Glomerular endothelial cell (primary cell): Measurements from ENCODE around the gene ERCC1. TPM values are rescaled to one million over a fixed set of nuclear protein-coding genes. Genes with fewer than 3 reads are reported as not detected.
"Not testable (repeated sequence)": the region's sequence is repeated elsewhere in the genome, so short reads cannot be mapped to it uniquely, and the experiment has no call there.

Experiments used
- DNase-seq: peaks from one replicate; pipeline ENCODE4 v3.0.0-alpha.2; 2011; ENCODE audit warnings: low read depth, low spot score; ENCODE audit errors: extremely low read depth
- total RNA-seq: library from RNA; depleted of rRNA; stranded (reverse); fragments of >200 nt; gene quantifications from 2 replicates; pipeline ENCODE4 v1.2.3, GENCODE V29; 2015

ERCC1 gene
- total RNA-seq, 1 donor from 2014 or later = 96.3 TPM

DNA sequence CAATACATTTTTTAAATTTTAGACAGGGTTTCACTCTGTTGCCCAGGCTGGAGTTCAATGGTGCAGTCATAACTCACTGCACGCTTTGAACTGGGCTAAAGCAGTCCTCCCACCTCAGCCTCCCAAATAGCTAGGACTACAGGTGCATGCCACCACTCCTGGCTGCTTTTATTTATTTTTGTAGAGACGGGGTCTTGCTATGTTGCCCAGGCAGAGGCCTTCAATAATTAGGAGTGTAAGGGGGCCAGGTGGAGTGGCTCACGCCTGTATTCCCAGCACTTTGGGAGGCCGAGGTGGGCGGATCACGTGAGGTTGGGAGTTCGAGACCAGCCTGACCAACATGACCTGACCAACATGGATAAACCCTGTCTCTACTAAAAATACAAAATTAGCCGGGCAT lies 8.8 kb upstream of the ERCC1 start:
- DNase-seq = not testable (repeated sequence)

DNA sequence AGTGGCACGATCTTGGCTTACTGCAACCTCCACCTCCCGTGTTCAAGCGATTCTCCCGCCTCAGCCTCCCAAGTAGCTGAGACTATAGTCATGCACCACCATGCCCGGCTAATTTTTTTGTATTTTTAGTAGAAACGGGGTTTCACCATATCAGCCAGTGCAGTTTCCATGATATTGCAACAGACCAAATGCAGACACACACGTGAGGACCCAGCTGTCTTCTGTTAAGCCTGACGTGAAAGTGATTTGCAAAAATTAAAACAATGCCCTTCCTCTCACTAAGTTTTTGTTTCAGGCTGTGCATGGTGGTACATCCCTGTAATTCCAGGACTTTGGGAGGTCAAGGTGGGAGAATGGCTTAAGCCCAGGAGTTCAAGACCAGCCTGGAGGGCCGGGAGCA lies 7.3 kb upstream of the ERCC1 start:
- not testable (repeated sequence) for DNase-seq

DNA sequence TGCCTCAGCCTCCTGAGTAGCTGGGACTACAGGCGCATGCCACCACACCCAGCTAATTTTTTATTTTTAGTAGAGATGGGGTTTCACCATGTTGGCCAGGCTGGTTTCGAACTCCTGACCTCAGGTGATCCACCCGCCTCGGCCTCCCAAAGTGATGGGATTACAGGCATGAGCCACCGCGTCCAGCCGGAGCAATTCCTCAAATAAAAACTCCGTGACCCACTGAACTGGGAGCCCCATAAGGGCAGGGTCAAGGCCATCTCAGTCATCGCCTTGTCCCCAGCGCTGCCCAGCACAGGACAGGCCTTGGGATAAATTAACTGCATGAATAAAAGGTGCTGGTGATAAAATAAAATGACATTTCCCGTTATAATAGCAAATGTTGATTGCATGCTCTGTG lies 6.2 kb upstream of the ERCC1 start:
- DNase-seq = not testable (repeated sequence)

DNA sequence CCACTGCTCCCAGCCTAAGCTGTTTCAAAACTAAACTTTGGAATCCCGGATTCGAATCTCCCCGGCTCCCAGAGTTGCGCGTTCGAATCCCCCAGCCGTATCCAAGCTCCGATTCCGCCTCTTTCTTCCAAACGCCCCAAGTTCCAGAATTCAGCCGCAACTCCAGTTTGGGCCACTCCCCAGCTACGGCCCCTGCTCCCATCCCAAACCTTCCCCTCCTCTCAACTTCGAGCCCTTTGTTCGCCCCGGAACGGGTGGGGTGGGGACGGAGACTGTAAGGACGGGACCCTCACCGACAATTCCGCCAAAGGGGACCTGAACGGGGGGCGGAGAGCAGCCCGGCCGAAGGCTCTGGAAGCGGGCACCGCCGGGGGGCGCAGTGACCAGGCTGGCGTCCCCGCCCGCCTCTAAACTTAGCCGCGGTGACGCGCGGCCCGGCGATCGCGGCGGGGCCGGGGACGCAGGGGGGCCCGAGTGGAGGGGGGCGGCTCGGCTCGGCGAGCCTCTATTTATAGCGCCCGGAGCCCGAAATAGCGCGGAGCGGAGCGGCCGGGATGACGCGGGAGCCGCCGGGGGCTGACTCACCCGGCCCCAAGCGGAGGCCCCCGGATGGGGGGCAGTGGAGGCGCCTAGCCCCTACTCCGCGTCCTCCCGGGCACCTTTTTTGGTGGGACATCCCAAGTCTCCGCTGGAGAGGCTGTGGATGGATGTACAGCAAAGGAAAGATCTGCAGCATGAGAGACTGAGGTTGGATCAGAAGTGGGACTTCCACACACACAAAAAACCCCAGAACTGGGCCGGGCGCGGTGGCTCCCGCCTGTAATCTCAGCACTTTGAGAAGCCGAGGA lies 4.9 kb upstream of the ERCC1 start:
- DNase-seq = no peak

DNA sequence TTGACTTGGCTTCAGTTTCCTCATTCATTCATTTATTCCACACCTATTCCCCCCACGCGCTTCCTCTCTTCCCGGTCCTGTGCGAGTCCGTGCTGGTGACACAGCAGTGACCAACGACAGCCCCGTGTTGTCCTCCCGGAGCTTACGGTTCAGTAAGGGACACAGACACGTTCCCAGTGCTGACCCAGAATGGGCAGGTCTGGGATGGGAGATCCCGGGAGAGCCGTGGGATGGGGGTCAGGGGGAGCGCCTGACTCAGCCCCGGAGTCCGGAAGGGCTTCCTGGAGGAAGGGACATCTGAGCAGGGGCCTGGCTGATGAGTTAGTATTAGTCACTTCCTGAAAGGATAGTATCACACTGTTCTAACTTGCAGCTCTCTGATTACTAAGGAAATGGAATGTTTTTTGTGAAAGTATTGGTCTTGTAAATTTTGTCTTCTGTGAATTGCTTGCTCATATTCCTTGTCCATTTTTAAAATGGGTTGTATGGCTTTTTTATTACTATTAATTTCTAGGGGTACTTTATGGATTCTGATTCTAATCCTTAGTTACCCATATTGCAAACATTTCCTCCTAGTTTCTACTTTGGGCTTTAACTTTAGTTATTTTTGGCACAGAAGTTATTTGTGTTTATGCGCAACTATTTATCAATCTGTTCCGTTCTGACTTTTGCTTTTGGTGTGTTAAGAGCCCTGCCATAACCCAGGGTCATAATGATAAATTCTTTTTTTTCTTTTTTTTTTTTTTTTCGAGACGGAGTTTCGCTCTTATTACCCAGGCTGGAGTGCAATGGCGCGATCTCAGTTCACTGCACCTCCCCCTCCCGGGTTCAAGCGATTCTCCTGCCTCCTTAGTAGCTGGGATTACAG lies 708 bp upstream of the ERCC1 start:
- DNase-seq = peak; percentile 80

DNA sequence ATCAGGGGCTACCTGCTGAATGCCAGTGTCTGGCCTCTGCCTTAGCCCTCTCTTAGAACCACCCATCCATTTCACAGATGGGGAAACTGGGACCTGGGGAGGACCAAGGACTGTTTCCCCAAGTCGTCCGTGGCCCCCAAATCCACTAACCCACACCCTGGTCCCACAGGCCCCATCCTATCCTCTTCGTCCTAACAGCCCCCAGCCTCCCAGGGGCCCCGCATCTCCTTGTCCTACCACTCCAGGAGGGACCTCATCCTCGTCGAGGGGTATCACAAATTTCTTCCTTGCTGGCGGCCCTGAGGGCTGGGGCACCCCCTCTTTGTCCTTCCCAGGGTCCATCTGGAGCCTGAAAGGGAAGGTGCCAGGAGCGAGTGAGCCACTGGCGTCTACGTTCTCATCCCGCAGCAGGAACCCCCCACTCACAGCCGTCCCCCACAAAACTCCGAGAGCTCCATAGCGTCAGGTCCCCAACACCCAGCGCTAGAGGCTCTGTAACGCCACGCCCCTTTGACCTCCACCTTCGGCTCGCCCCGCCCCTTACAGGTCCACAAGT lies 606 bp downstream of the ERCC1 start:
- no peak for DNase-seq

DNA sequence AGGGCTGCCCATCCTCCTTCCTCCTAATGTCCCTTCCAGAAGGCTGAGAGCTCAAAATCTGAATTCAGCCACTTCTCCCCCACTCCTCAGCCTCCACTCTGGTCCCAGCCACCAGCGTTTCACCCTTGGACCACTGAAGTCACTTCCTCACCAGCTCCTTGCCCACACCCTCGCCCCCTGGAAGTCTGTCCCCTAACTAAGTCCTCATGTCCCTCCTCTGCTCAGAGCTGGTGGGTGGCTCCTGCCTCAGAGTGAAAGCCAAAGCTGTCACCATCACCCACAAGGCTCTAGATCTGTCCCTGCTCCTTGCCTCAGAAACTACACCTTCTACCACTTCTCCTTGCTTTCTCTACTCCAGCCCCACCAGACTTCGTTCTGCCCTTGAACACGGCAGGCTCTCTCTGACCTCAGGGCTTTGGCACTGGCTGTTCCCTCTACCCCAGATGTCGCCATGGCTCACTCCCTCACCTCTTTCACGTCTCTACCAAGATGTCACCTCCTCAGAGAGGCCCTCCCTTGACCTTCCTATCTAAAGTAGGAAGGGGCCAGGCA lies 1.7 kb downstream of the ERCC1 start:
- DNase-seq = no peak

DNA sequence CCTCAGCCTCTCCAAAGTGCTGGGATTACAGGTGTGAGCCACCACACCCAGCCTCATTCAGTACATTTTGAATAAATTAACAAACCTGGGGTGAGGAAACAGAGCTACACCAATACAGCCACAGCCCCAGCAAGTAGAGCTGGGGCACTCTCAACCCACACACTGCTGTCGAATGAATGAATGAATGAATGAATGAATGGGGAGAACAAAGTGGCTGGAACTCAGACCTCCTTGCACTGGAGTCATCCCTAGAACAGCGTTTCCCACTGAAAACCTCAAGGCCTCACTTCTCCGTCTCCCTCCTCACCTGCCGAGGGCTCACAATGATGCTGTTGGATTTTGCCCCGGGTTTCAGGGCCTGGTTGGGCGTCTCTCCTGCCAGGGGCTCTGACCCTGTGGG lies 2.8 kb downstream of the ERCC1 start:
- no peak for DNase-seq

DNA sequence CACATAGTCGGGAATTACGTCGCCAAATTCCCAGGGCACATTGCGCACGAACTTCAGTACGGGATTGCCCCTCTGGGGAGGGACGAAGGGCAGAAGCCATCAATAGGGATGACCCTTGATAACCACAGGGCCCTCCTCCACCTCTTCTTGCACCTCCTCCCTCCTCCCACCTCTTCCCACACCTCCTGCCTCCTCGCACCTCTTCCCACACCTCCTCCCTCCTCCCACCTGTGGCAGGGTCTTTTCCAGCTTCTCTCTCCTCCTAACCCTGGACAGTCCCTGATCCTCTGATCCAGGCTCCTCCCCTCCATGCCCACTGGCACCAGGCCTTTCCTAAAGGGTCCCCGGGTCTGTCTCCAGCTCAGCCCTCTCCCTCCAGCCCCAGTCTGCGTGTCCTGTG lies 3.4 kb downstream of the ERCC1 start:
- no peak for DNase-seq

DNA sequence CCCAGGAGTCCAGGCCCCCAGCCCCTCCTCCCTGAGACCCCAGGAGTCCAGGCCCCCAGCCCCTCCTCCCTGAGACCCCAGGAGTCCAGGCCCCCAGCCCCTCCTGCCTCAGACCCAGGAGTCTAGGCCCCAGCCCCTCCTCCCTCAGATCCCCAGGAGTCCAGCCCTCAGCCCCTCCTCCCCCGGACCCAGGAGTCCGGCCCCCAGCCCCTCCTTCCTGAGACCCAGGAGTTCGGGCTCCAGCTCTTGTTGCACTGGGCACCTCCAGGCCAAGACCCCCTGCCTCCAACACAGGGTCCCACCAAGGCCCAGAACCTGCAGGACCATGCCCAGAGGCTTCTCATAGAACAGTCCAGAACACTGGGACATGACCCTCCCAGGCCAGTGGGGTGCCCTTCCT lies 3.8 kb downstream of the ERCC1 start:
- DNase-seq = no peak

DNA sequence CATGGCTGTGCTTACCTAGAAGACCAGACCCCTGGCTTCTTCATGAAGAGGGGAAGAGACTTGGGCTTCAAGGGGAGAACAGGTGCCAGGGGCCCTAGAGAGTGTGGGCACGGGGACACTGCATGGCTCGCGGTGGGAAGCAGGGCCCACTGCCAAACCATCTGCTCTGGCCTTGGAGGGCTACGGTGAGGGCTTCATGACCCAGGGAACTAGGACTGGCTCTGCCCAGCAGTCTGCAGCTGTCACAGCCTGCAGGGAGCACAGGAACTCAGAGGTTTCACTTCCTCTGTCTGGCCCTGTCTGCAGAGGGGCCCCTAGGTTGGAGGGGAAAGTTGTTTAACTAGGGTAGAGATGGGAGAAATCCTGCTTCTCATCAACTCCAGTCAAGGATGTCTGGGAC lies 4.3 kb downstream of the ERCC1 start:
- no peak for DNase-seq

DNA sequence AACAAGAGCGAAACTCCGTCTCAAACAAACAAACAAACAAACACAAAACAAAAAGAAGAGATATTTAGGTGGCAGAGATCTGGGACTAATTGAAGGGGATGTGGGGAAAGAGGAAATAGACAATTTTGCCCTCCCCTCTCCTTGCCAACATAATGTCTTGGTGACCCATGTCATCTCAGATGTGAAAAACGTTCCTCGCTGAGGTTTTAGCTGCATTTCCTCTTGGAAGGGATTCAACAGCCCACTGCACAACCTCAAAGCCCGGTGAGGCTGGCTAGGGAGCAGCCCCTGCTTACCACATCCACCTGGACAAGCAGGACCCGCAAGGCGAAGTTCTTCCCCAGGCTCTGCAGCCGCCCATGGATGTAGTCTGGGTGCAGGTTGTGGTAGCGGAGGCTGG lies 4.9 kb downstream of the ERCC1 start:
- no peak for DNase-seq

DNA sequence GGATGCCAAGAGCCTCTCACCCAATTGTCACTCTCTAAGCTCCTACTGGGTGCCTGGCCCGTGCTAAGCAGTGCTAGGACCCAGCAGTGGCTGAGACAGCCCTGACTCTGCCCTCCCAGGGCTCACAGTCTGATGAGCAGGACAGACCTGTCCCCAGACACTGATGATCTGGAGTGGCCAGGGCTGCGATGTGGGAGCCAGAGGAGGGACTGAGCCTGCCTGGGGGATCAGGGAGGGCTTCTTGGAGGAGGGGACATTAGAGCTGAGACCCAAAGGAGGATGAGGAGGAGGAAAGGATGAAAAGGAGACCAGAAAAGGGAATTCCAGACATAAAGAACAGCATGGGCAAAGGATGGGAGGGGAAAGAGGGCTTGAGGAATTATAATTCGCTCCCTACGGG lies 6.6 kb downstream of the ERCC1 start:
- no peak for DNase-seq

DNA sequence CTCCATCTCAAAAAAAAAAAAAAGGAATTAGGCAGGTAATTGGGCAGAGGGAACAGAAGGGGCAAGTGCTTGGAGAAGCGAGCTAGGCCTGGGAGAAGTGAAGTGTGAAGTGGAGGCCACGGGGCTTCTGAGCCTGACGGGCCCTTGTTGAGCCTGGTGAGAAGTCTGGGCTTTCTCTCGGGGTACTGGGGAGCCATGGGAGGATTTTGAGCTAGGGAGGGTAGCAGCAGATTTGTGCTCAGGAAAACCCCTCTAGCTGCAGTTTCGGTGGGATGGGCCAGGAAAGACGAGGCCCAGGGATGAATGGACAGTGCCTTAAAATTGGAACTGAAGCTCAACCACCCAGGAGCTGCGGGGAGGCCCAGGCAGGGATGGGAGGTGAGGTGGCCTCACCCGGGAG lies 9.2 kb downstream of the ERCC1 start:
- no peak for DNase-seq

DNA sequence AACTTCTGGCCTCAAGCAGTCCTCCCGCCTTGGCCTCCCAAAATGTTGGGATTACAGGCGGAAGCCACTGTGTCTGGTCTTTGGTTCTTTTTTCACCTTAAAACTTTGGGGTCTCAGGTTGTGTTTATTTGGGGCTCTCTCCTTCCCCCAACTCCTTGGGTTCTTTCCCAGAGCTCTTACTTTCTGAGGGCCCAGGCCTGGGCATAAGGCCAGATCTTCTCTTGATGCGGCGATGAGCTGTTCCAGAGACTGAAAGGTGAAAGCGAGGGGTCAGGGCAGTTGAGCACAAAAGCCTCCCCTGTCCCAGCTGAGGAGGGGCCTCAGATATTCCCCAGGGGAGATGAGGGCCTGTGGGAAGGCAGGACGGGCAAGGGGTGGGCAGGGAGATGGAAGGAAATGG lies 10.2 kb downstream of the ERCC1 start:
- no peak for DNase-seq

DNA sequence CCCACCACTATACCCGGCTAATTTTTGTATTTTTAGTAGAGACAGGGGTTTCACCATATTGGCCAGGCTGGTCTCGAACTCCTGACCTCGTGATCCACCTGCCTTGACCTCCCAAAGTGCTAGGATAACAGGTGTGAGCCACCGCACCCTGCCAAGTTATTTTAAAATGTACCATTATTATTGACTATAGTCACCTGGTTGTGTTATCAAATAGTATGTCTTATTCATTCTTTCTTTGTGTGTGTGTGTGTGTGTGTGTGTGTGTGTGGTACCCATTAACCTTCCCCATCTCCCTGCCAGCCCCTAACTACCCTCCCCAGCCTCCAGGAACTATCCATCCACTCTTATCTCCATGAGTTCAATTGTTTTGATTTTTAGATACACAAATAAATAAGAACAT lies 13.4 kb downstream of the ERCC1 start:
- DNase-seq = not testable (repeated sequence)

DNA sequence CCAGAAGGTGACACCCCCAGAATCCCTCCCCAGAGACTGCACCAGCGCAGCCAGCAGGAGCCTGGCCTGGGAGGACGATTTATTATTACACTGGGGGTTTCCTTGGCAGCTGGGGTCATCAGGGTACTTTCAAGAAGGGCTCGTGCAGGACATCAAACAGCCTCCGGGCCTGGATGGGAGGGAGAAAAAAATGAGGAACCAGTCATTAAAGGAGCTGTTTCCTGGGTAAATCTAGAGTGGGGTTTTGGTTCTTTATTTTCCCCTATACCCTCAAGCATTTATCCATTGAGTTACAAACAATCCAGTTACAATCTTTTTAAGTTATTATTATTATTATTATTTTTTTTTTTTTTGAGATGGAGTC lies 14.2 kb downstream of the ERCC1 start:
- no peak for DNase-seq

DNA sequence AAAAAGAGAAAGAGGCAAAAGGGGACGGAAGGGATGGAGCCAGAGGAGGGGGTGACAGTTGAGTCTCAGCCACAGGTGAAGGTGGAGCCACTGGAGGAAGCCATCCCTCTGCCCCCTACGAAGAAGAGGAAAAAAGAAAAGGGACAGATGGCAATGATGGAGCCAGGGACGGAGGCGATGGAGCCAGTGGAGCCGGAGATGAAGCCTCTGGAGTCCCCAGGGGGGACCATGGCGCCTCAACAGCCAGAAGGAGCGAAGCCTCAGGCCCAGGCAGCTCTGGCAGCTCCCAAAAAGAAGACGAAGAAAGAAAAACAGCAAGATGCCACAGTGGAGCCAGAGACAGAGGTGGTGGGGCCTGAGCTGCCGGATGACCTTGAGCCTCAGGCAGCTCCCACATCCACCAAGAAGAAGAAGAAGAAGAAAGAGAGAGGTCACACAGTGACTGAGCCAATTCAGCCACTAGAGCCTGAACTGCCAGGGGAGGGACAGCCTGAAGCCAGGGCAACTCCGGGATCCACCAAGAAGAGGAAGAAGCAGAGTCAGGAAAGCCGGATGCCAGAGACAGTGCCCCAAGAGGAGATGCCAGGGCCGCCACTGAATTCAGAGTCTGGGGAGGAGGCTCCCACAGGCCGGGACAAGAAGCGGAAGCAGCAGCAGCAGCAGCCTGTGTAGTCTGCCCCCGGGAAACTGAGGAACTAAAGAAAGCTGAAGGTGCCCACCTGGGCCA lies 14.7 kb downstream of the ERCC1 start:
- DNase-seq = no peak

DNA sequence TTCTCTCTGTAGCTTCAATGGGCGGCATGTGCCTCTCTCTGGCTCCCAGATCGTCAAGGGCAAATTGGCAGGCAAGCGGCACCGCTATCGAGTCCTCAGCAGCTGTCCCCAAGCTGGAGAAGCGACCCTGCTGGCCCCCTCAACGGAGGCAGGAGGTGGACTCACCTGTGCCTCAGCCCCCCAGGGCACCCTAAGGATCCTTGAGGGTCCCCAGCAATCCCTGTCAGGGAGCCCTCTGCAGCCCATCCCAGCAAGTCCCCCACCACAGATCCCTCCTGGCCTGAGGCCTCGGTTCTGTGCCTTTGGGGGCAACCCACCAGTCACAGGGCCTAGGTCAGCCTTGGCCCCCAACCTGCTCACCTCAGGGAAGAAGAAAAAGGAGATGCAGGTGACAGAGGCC lies 15.6 kb downstream of the ERCC1 start:
- DNase-seq = no peak

DNA sequence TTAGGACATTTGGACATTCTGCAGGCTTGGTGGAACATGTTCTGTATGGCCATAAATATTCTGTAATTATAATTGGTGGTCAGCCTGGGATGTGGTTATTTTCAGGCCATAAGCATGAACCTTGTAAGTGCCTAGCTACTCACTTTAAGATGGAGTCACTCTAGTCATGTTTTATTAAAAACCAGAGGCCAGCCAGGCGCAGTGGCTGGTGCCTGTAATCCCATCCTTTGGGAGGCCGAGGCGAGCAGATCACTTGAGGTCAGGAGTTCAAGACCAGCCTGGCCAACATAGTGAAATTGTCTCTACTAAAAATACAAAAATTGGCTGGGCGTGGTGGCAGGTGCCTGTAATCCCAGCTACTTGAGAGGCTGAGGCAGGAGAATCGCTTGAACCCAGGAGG lies 16.1 kb downstream of the ERCC1 start:
- DNase-seq = not testable (repeated sequence)

DNA sequence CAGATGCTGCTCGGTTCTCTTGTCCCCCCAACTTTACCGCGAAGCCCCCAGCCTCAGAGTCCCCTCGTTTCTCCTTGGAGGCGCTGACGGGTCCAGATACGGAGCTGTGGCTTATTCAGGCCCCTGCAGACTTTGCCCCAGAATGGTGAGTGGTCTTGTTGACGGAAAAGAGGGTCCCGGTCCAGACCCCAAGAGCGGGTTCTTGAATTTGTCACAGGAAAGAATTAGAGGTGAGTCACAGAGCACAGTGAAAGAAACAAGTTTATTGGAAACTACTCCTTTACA lies 16.7 kb downstream of the ERCC1 start:
- no peak for DNase-seq
